ENCODE measurements around the gene ANTXR2. TPM values are rescaled to one million over a fixed set of nuclear protein-coding genes. Genes with fewer than 3 reads are reported as not detected.

ANTXR2 gene
- total RNA-seq, 2 experiments from 2014 or later, result 20.8 to 27.6 TPM

DNA sequence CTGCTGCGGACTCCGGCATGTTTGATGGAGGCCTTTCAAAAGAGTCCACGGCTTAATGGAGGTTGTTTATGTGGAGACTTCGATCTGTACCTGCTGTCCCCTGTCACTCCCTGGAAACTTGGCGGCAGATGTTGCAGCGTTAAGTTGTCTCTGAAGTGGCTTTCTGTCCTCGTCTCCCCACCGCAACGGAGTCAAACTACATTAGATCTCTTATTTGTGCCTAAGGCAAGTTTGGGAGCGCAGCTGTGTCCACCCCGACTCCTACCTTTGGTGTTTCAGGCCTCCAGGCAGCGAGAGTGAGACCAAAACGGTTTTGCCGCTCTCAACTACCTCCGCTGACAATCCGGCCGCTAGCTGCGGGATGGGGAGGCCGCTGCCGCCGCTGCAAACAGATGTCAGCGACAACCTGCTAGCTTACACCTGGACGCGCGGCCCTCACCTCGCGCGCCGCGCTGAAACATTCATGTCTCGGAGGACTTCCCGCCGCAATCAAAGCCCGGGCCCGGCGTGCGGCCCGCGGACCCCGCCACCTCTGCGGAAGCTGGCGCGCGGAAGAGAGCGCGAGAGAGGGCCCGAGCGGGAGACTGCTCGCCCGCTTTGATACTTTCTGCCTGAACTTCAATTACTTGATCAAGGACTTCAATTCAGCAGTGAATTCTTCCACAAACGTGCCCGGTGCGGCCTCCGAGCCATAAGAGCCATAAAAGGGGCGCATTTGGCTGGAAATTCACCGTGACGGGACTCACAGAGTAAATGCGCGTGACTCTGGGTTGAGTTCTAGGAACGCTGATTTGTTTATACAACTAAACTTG is 108.4 kb downstream of the ANTXR2 start:
- POLR2A ChIA-PET, result no interaction called here
- ATAC-seq (ENCODE audit: low read depth) (no peak), DNase-seq (no peak)
- H3K4me3 Mint-ChIP-seq, result no peak overlapping the region
- H3K4me1 Mint-ChIP-seq, result no peaks in the 10 kb centered on the region
- peaks cover 4% of the 10 kb centered on the region for H3K36me3 Mint-ChIP-seq
- H3K27ac Mint-ChIP-seq, result no peak overlapping the region
- H3K27me3 Mint-ChIP-seq, result no peaks in the 10 kb centered on the region
- no peaks in the 10 kb centered on the region for H3K9me3 Mint-ChIP-seq

DNA sequence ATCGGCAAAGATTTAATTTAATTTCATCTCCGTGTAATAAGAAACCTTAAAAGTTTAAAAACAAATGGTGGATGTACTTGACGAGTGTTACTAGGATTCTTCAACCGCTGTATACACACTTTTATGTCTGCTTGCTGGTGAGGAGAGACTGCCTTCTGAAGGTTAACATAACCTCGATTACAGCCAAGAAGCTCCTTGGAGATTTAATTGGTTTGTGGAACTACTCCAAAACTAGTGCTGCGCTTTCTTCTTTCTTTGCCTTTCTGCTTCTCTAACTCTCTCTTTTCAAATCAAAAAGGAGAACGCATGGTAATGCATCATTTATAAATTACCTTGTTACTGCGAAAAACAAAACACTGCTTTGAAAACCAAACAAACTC is 109.0 kb downstream of the ANTXR2 start:
- no peak overlapping the region for H3K4me3 Mint-ChIP-seq
- ATAC-seq (ENCODE audit: low read depth), result no peak
- H3K4me1 Mint-ChIP-seq, result no peaks in the 10 kb centered on the region
- no peak for DNase-seq
- no peaks in the 10 kb centered on the region for H3K27me3 Mint-ChIP-seq
- POLR2A ChIA-PET, result no interaction called here
- no peaks in the 10 kb centered on the region for H3K9me3 Mint-ChIP-seq
- peaks cover 4% of the 10 kb centered on the region for H3K36me3 Mint-ChIP-seq
- H3K27ac Mint-ChIP-seq, result no peak overlapping the region

DNA sequence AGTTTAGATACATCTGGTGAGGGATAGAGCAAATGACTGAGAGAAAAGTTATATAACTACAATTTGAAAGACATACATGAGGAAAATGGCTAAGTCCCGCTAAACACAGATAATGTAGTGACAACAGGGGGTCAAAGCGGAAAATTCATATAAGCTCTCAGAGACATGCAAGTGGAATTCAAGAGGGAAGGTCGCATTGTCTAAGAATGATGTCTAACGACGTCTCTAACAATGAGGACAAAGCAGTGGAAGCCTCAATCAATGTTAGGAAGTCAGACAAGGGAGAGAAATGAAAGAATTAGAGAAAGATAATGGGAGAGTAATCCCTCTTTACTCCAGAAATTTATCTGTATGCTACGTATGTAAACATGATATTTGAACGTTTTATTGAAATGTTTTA is 113.4 kb downstream of the ANTXR2 start:
- Mint-ChIP-seq H3K9me3 (no peaks in the 10 kb centered on the region), H3K4me1 (no peaks in the 10 kb centered on the region), H3K4me3 (no peak overlapping the region), H3K36me3 (peaks cover 4% of the 10 kb centered on the region), H3K27ac (no peak overlapping the region), H3K27me3 (no peaks in the 10 kb centered on the region)
- DNase-seq (no peak), ATAC-seq (ENCODE audit: low read depth) (no peak)
- POLR2A ChIA-PET, result no interaction called here

DNA sequence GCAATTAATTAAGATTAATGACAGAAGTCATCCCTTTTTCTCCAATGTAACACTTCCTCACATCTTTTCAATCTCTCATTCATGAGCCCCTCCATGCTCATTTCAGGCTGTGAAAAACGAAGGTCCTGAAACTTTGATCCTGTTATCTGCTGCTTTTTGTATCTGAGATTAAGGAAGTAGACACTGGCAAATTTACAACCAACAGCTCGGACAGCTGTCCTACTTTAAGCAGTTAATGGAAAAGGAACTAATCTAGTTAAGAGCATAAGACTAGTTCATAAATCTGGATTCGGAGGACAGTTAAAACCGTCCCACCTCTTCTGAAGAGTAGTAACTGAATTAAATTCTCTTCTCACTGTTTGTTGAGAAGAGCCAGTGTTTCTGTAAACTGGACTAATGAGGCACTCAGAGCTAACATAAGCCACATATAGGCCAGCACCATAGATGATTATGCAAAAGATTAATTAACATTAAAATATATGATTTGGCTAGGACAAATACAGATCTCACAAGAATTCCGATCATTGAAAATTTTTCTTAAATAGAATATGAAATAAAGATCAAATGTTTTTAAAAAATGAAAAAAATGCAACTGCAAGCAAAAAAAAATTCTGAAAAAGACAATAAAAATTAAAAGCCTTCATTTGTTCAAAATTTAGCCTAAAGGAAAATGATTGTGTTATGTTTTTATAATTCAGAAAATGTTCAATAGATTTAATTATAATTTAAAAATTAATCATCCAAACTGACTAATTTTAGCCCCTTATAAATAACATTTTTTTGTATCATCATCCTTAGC is 114.4 kb downstream of the ANTXR2 start:
- H3K9me3 Mint-ChIP-seq, result no peaks in the 10 kb centered on the region
- no peaks in the 10 kb centered on the region for H3K27me3 Mint-ChIP-seq
- no peak overlapping the region for H3K4me3 Mint-ChIP-seq
- H3K27ac Mint-ChIP-seq, result no peak overlapping the region
- POLR2A ChIA-PET, result no interaction called here
- no peak for ATAC-seq (ENCODE audit: low read depth)
- H3K36me3 Mint-ChIP-seq, result no peaks in the 10 kb centered on the region
- no peaks in the 10 kb centered on the region for H3K4me1 Mint-ChIP-seq
- DNase-seq, result no peak

DNA sequence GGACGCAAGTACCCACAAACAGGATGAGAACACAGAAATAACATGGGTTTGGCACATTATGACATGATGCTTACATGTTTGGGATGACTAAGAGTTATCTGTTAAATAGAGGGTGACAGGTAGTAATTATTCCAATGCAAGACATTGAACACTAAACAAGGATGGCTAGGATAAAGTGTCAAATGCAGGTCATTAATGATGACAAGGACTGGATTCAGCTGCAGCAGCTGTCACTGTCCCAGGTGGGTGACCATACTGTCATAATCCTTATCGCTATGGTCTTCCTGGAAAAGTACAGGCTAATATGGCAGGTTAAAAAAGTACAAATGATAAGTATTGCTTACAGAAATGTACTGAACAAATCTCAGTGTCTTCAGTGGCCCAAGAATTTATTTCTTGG is 123.9 kb downstream of the ANTXR2 start:
- H3K4me3 Mint-ChIP-seq, result no peak overlapping the region
- no peaks in the 10 kb centered on the region for H3K36me3 Mint-ChIP-seq
- DNase-seq (no peak), ATAC-seq (ENCODE audit: low read depth) (no peak)
- no peaks in the 10 kb centered on the region for H3K27me3 Mint-ChIP-seq
- H3K9me3 Mint-ChIP-seq, result no peaks in the 10 kb centered on the region
- POLR2A ChIA-PET, result no interaction called here
- no peaks in the 10 kb centered on the region for H3K4me1 Mint-ChIP-seq
- no peak overlapping the region for H3K27ac Mint-ChIP-seq

DNA sequence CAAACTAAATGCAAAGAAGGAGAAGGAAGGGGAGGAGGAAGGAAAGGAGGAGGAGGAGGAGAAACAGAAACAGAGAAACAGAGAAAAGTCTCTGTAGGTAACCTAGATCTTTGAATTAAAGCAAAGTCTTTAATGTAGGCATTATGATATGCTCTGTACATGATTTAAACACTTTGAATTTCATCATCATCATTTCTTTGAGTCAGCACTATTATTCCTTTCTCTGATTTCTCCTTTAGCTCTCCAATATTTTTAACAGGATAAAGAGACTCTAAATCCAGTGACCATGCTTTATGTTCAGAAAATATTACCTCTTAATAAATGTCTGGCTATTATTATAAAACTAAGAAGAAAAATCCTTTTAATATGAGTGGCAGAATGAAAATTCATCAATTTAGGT is 124.3 kb downstream of the ANTXR2 start:
- POLR2A ChIA-PET, result no interaction called here
- H3K27me3 Mint-ChIP-seq, result no peaks in the 10 kb centered on the region
- H3K4me3 Mint-ChIP-seq, result no peak overlapping the region
- no peaks in the 10 kb centered on the region for H3K4me1 Mint-ChIP-seq
- H3K36me3 Mint-ChIP-seq, result no peaks in the 10 kb centered on the region
- no peak for ATAC-seq (ENCODE audit: low read depth)
- DNase-seq, result no peak
- no peaks in the 10 kb centered on the region for H3K9me3 Mint-ChIP-seq
- no peak overlapping the region for H3K27ac Mint-ChIP-seq

DNA sequence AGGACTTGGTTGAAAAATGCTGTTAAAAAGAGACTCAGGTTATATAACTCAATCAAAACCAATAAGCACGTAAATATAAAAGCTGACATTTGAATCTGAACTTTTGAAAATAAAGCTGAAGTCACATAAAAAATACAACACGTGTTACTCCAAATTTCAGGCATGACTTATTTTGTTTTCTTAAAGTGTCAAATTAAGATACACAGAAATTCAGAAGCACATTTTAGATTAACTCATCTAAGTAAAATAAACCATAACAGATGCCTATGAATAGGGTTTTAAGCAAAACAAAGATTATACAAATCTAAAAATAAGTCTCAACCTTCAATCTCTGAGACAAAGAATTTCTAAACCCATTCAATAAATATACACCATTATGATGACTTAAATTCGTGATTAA is 124.8 kb downstream of the ANTXR2 start:
- Mint-ChIP-seq H3K9me3 (no peaks in the 10 kb centered on the region), H3K27ac (no peak overlapping the region), H3K4me1 (no peaks in the 10 kb centered on the region), H3K27me3 (no peaks in the 10 kb centered on the region), H3K36me3 (no peaks in the 10 kb centered on the region), H3K4me3 (no peak overlapping the region)
- DNase-seq, result no peak
- ATAC-seq (ENCODE audit: low read depth), result no peak
- POLR2A ChIA-PET, result no interaction called here

DNA sequence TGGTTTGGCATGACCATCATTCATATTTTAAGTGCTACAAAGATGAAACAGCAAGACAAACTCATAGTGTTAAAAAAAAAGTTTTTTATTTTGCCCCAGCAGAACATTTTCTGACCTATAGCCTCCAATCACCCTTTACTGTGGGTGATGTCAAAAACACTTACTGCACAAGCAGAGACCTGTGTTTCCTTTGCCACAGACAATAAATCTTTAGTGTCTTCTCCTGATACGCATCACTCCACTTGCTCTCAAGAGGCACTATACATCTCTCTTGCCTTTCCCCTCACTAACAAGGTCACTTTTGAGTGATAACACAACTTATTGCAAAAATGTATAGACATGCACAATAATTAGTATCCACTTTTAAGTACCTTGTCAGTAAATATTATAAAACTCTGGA is 125.6 kb downstream of the ANTXR2 start:
- DNase-seq (no peak), ATAC-seq (ENCODE audit: low read depth) (no peak)
- POLR2A ChIA-PET, result no interaction called here
- no peaks in the 10 kb centered on the region for H3K36me3 Mint-ChIP-seq
- H3K4me3 Mint-ChIP-seq, result no peak overlapping the region
- no peak overlapping the region for H3K27ac Mint-ChIP-seq
- H3K9me3 Mint-ChIP-seq, result no peaks in the 10 kb centered on the region
- no peaks in the 10 kb centered on the region for H3K4me1 Mint-ChIP-seq
- H3K27me3 Mint-ChIP-seq, result no peaks in the 10 kb centered on the region

DNA sequence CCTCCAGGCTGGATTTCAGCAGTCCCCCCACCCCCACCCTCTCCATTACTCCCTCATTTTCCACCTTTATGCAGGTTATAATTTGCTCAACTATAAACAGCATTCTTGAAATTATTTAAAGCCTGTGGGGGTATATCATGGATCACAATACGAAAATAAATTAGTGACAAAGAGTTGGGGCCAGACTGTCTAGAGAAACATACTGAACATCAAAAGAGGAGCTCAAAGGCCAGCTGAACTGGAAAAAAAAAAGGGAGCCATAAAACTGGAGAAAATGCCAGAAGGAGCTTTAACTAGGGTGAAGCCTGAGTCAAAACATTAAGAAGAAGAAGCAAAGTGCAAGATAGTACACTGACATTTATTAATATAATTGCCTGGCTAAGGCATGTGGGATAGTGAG is 137.8 kb downstream of the ANTXR2 start:
- no peaks in the 10 kb centered on the region for H3K4me1 Mint-ChIP-seq
- H3K27ac Mint-ChIP-seq, result no peak overlapping the region
- no peaks in the 10 kb centered on the region for H3K36me3 Mint-ChIP-seq
- no peaks in the 10 kb centered on the region for H3K27me3 Mint-ChIP-seq
- no peak for ATAC-seq (ENCODE audit: low read depth)
- POLR2A ChIA-PET, result no interaction called here
- DNase-seq, result no peak
- no peaks in the 10 kb centered on the region for H3K9me3 Mint-ChIP-seq
- no peak overlapping the region for H3K4me3 Mint-ChIP-seq

DNA sequence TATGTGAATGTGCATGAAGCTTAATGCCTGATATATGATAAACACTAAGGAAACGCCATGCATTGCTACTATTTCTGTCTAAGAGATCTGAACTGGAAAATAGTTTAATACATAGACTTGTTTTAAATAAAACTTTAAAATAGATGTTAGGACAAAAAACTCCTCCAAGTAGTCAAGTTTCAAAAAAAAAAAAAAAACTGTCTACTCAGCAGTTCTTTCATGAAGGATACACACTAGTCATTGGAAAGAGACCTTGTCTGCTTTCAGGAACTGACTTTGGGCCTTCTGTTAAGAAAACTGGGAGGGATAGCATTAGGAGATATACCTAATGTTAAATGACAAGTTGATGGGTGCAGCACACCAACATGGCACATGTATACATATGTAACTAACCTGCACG is 138.4 kb downstream of the ANTXR2 start:
- ATAC-seq (ENCODE audit: low read depth), result no peak

DNA sequence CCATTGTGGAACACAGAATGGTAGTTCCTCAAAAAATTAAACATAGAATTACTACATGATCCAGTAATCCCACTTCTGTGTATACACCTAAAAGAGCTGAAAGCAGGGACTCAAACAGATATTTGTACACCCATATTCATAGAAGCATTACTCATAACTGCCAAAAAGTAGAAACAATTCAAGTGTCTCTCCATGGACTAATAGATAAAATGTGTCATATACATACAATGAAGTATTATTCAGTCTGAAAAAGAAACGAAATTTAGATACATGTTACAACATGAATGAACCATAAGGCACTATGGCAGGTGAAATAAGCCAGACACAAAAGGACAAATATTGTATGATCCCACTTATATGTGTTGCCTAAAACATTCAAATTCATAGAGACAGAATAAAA is 145.1 kb downstream of the ANTXR2 start:
- no peak overlapping the region for H3K4me3 Mint-ChIP-seq
- no peaks in the 10 kb centered on the region for H3K36me3 Mint-ChIP-seq
- no peak for ATAC-seq (ENCODE audit: low read depth)
- no peaks in the 10 kb centered on the region for H3K27me3 Mint-ChIP-seq
- no peak overlapping the region for H3K27ac Mint-ChIP-seq
- H3K9me3 Mint-ChIP-seq, result no peaks in the 10 kb centered on the region
- DNase-seq, result no peak
- POLR2A ChIA-PET, result no interaction called here
- no peaks in the 10 kb centered on the region for H3K4me1 Mint-ChIP-seq

More for the DNA sequence above, 138.4 kb downstream of the ANTXR2 start:
- no peak overlapping the region for H3K27ac Mint-ChIP-seq
- H3K4me1 Mint-ChIP-seq, result no peaks in the 10 kb centered on the region
- no peak overlapping the region for H3K4me3 Mint-ChIP-seq
- POLR2A ChIA-PET, result no interaction called here
- no peaks in the 10 kb centered on the region for H3K9me3 Mint-ChIP-seq
- H3K36me3 Mint-ChIP-seq, result no peaks in the 10 kb centered on the region
- no peaks in the 10 kb centered on the region for H3K27me3 Mint-ChIP-seq
- no peak for DNase-seq

DNA sequence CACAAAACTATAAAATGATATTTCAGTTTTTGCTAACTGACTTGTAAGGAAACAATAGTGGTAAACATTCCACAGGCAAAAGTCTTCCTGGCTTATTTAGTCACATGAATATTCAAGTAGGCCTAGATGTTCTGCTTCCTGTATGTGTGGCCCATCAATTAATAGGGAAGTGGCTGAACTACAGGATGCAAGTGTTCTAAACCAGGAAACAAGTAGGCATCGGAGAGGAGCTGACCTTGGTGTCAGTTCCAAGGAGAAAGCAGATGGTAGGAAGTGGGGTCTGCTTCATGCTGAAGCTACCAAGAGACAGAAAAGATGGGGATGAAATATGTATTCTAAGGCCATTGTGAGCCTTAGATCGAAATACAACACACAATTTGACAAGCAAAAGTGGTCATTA is 149.7 kb downstream of the ANTXR2 start:
- DNase-seq (no peak), ATAC-seq (ENCODE audit: low read depth) (no peak)
- H3K36me3 Mint-ChIP-seq, result no peaks in the 10 kb centered on the region
- H3K9me3 Mint-ChIP-seq, result no peaks in the 10 kb centered on the region
- H3K4me3 Mint-ChIP-seq, result no peak overlapping the region
- no peaks in the 10 kb centered on the region for H3K27me3 Mint-ChIP-seq
- no peak overlapping the region for H3K27ac Mint-ChIP-seq
- no peaks in the 10 kb centered on the region for H3K4me1 Mint-ChIP-seq
- POLR2A ChIA-PET, result no interaction called here

DNA sequence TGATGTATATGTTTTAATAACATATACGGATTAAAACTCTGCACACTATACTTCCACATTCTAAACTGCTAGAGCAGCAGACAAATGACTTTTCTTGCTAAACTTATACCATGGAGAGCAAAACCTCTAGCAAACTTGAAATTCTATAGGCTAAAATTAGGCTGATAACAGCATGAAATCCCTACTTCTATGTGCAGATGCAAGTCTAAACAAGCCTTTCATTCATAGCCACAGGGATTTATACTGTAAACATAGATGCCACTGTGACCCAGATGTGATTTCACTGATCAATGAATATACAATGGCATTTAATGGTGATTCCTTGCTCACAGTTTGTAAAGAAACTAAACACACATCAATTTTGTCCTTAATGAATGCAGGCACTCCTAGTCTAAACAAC is 151.0 kb downstream of the ANTXR2 start:
- H3K9me3 Mint-ChIP-seq, result no peaks in the 10 kb centered on the region
- ATAC-seq (ENCODE audit: low read depth) (no peak), DNase-seq (no peak)
- H3K4me1 Mint-ChIP-seq, result peaks cover 1% of the 10 kb centered on the region
- H3K4me3 Mint-ChIP-seq, result no peak overlapping the region
- no peak overlapping the region for H3K27ac Mint-ChIP-seq
- H3K36me3 Mint-ChIP-seq, result no peaks in the 10 kb centered on the region
- no peaks in the 10 kb centered on the region for H3K27me3 Mint-ChIP-seq
- POLR2A ChIA-PET, result no interaction called here

DNA sequence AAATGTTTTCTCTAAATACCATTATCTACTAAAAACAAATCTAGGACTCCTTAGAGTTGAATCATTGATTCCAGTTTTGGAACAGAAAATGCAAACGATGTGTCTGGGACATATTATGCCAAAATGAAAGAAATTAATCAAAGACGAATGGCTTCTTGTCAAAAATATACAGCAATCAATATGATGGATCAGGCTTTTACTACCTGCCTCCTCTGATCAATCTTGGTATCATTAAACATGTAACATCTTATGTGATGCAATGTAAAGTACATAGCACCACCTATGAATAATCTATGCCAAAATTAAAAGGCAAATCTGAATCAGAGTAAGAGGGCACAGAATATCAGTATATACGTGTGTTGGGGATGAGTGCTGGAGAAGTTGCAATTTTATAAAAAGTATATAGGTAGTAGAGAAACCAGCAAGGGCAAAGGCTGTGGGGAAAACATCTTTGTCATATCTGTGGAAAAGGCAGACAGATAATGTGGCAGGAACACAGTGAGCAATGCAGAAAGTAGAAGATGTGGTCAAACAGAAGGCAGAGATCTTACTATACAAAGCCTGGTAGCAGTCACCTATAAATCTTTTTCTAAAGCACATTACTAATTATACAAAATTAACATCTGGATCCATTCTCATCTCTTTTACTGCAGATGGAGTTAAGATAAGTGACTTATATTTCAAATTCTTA is 152.7 kb downstream of the ANTXR2 start:
- POLR2A ChIA-PET, result no interaction called here
- Mint-ChIP-seq H3K27ac (no peak overlapping the region), H3K4me1 (peaks cover 1% of the 10 kb centered on the region), H3K27me3 (no peaks in the 10 kb centered on the region), H3K9me3 (no peaks in the 10 kb centered on the region), H3K4me3 (no peak overlapping the region), H3K36me3 (no peaks in the 10 kb centered on the region)
- ATAC-seq (ENCODE audit: low read depth) (no peak), DNase-seq (no peak)

All from activated naive CD8-positive, alpha-beta T cell treated with anti-CD3 and anti-CD28 coated beads, Interleukin-2, amount 10 ng/mL, durations not matched to agents 7 days and 5 days (primary cell).